H1 (cell line): ENCODE results near the gene CEP135. TPM values are rescaled to one million over a fixed set of nuclear protein-coding genes. Genes with fewer than 3 reads are reported as not detected.

Experiments
- CTCF ChIA-PET: fragments of 300-600 bp; sonication (Branson Sonifier 250); formaldehyde crosslinking; loops from one replicate; lab custom pipeline; 2021; ENCODE audit not compliant: partially characterized antibody; lab: Charles Lee
- POLR2A ChIA-PET: fragments of 300-600 bp; sonication (Branson Sonifier 250); formaldehyde crosslinking; loops from one replicate; lab custom pipeline; 2021; ENCODE audit warnings: inconsistent platforms; ENCODE audit not compliant: partially characterized antibody; lab: Charles Lee
- DNase-seq, 2 experiments: peaks; one replicate each; pipeline versions ENCODE4 v3.0.0 to v3.0.0-alpha.2; 2010 to 2022; ENCODE audit warnings: low spot score in 2 of 2, low read depth in 1 of 2, mixed read lengths in 1 of 2
- FAIRE-seq: peaks from 2 replicates; lab custom pipeline; 2011; peaks lifted over from hg19 to GRCh38; lab: Jason Lieb, UNC
- H2AFZ ChIP-seq: 2 replicates; pipeline ENCODE4 v1.8.1; 2012; ENCODE audit warnings: low read length, inconsistent platforms
- H2AK5ac ChIP-seq: 2 replicates; pipeline ENCODE4 v1.6.1; 2013; ENCODE audit warnings: low read depth, low read length
- H2BK120ac ChIP-seq: replicated peaks from 2 replicates; pipeline ENCODE3; 2013; ENCODE audit warnings: low read depth, low read length, inconsistent platforms
- H2BK12ac ChIP-seq: 2 replicates; pipeline ENCODE4 v1.6.1; 2013; ENCODE audit warnings: low read depth, low read length
- H2BK15ac ChIP-seq: 2 replicates; pipeline ENCODE4 v1.6.1; 2013; ENCODE audit warnings: low read length
- H2BK20ac ChIP-seq: 2 replicates; pipeline ENCODE4 v1.6.1; 2013; ENCODE audit warnings: low read length
- H2BK5ac ChIP-seq: 2 replicates; pipeline ENCODE4 v1.6.1; 2013; ENCODE audit warnings: low read depth, low read length
- H3K14ac ChIP-seq: 2 replicates; pipeline ENCODE4 v1.6.1; 2013; ENCODE audit warnings: inconsistent platforms; ENCODE audit not compliant: insufficient read length
- H3K18ac ChIP-seq: 2 replicates; pipeline ENCODE4 v1.6.1; 2013; ENCODE audit warnings: low read length; ENCODE audit errors: extremely low read depth
- H3K23ac ChIP-seq: 2 replicates; pipeline ENCODE4 v1.6.1; 2013; ENCODE audit warnings: inconsistent platforms; ENCODE audit not compliant: insufficient read length
- H3K23me2 ChIP-seq: 2 replicates; pipeline ENCODE4 v1.6.1; 2013; ENCODE audit warnings: low read depth, low read length
- H3K27ac ChIP-seq: 2 replicates; pipeline ENCODE4 v1.6.1; 2011; ENCODE audit warnings: low read depth, low read length, inconsistent platforms
- H3K27me3 ChIP-seq, 4 experiments: replicated peaks in 1 of 4; 1 replicate in 1 of 4; 2 replicates in 3 of 4; pipeline versions ENCODE4 v1.6.1 to v1.8.1; 2011 to 2013; ENCODE audit warnings: low read length in 3 of 4, mild to moderate bottlenecking in 3 of 4, inconsistent platforms in 2 of 4, mixed read lengths in 2 of 4, moderate library complexity in 1 of 4; ENCODE audit not compliant: control insufficient read depth in 3 of 4, insufficient read depth in 3 of 4; ENCODE audit errors: extremely low read depth in 1 of 4
- H3K36me3 ChIP-seq, 4 experiments: 2 replicates each; pipeline versions ENCODE4 v1.6.1 to v1.8.1; 2011 to 2013; ENCODE audit warnings: mild to moderate bottlenecking in 4 of 4, low read length in 3 of 4, moderate library complexity in 2 of 4, control low read depth in 1 of 4, inconsistent platforms in 1 of 4; ENCODE audit not compliant: insufficient read depth in 4 of 4, control insufficient read depth in 2 of 4
- H3K4ac ChIP-seq: replicated peaks from 2 replicates; pipeline ENCODE3; 2013; ENCODE audit warnings: low read length, low read depth, mixed read lengths, inconsistent platforms; ENCODE audit not compliant: insufficient read length
- H3K4me1 ChIP-seq, 4 experiments: replicated peaks in 1 of 4; 1 replicate in 1 of 4; 2 replicates in 3 of 4; pipeline versions ENCODE4 v1.6.1 to v1.8.1; 2011 to 2013; ENCODE audit warnings: low read length in 3 of 4, inconsistent platforms in 2 of 4, mixed read lengths in 1 of 4; ENCODE audit not compliant: insufficient read depth in 4 of 4, control insufficient read depth in 3 of 4
- H3K4me2 ChIP-seq, 2 experiments: 2 replicates each; pipeline versions ENCODE4 v1.6.1 to v1.8.1; 2011 to 2013; ENCODE audit warnings: low read depth in 2 of 2, low read length in 2 of 2, control low read depth in 1 of 2, inconsistent platforms in 1 of 2, mild to moderate bottlenecking in 1 of 2; ENCODE audit not compliant: insufficient read depth in 1 of 2
- H3K4me3 ChIP-seq, 4 experiments: fragments of 200-600, 300-600 bp in 1 of 4; sonication (generic), shearing (Covaris generic), sonication (Bioruptor Twin) in 1 of 4; 2 replicates each; pipeline versions ENCODE4 v1.5.1 to v1.8.1; 2011 to 2016; ENCODE audit warnings: low read length in 4 of 4, low read depth in 3 of 4, control low read depth in 2 of 4, inconsistent platforms in 2 of 4, mild to moderate bottlenecking in 2 of 4, mixed read lengths in 1 of 4, moderate library complexity in 1 of 4; ENCODE audit not compliant: insufficient read depth in 2 of 4; ENCODE audit errors: extremely low read depth in 1 of 4
- H3K56ac ChIP-seq: replicated peaks from 2 replicates; pipeline ENCODE3; 2013; ENCODE audit warnings: low read depth, mild to moderate bottlenecking, mixed read lengths, low read length, inconsistent platforms; ENCODE audit not compliant: insufficient read length
- H3K79me1 ChIP-seq: 2 replicates; pipeline ENCODE4 v1.6.1; 2013; ENCODE audit warnings: low read depth, low read length, control low read depth
- H3K79me2 ChIP-seq, 2 experiments: 2 replicates each; pipeline versions ENCODE4 v1.6.1 to v1.8.1; 2012 to 2013; ENCODE audit warnings: low read length in 2 of 2, mild to moderate bottlenecking in 2 of 2, inconsistent platforms in 1 of 2; ENCODE audit not compliant: insufficient read depth in 2 of 2, control insufficient read depth in 1 of 2
- H3K9ac ChIP-seq, 4 experiments: replicated peaks in 1 of 4; 1 replicate in 1 of 4; 2 replicates in 3 of 4; pipeline versions ENCODE4 v1.6.1 to v1.8.1; 2011 to 2013; ENCODE audit warnings: low read depth in 3 of 4, low read length in 3 of 4, control low read depth in 2 of 4, mild to moderate bottlenecking in 2 of 4, moderate library complexity in 2 of 4, inconsistent platforms in 1 of 4; ENCODE audit errors: extremely low read depth in 1 of 4
- H3K9me3 ChIP-seq, 2 experiments: 2 replicates each; pipeline versions ENCODE4 v1.6.1 to v1.8.1; 2012 to 2013; ENCODE audit warnings: mild to moderate bottlenecking in 2 of 2, moderate library complexity in 2 of 2, control low read depth in 1 of 2, inconsistent platforms in 1 of 2, low read depth in 1 of 2, low read length in 1 of 2, mixed read lengths in 1 of 2; ENCODE audit not compliant: insufficient read depth in 2 of 2
- H4K20me1 ChIP-seq, 2 experiments: replicated peaks in 1 of 2; 2 replicates each; pipeline versions ENCODE3 to v1.8.1; 2011 to 2013; ENCODE audit warnings: inconsistent platforms in 2 of 2, low read length in 2 of 2, mild to moderate bottlenecking in 1 of 2; ENCODE audit not compliant: insufficient read depth in 2 of 2, control insufficient read depth in 1 of 2
- H4K5ac ChIP-seq: 2 replicates; pipeline ENCODE4 v1.6.1; 2013; ENCODE audit warnings: low read length, low read depth, mixed read lengths, inconsistent platforms; ENCODE audit not compliant: insufficient read length
- H4K8ac ChIP-seq: 2 replicates; pipeline ENCODE4 v1.8.0; 2013; ENCODE audit warnings: mild to moderate bottlenecking, moderate library complexity, low read length, inconsistent platforms; ENCODE audit not compliant: insufficient read depth; ENCODE audit errors: extremely low read depth
- H4K91ac ChIP-seq: replicated peaks from 2 replicates; pipeline ENCODE3; 2013; ENCODE audit warnings: low read length, mixed read lengths, inconsistent platforms; ENCODE audit not compliant: insufficient read length
- PHF8 ChIP-seq: fragments of 200-600 bp; sonication (generic); conservative IDR thresholded peaks from 2 replicates; pipeline ENCODE4 v1.7.1; 2012; ENCODE audit warnings: low read depth, mild to moderate bottlenecking, inconsistent platforms, low read length, moderate library complexity
- SIN3A ChIP-seq, 2 experiments: IDR thresholded peaks in 1 of 2; conservative IDR thresholded peaks in 1 of 2; 2 replicates each; pipeline ENCODE4 v1.6.1; 2011 to 2012; ENCODE audit warnings: low read length in 2 of 2, improper control_type of control experiment in 1 of 2, low read depth in 1 of 2, mild to moderate bottlenecking in 1 of 2
- SRF ChIP-seq: IDR thresholded peaks from 2 replicates; pipeline ENCODE4 v1.6.1; 2011; ENCODE audit warnings: mild to moderate bottlenecking, low read depth, low read length, moderate library complexity
- USF2 ChIP-seq: IDR thresholded peaks from 2 replicates; pipeline ENCODE4 v1.6.1; 2011; ENCODE audit warnings: low read length, improper control_type of control experiment
- WGBS, 2 experiments: shearing (Covaris generic) in 1 of 2; methylation state at CpG; one replicate each; pipeline versions ENCODE4 v1.1.6 to v1.1.7; 2013 to 2015; ENCODE audit warnings: low lambda C conversion rate in 2 of 2, mixed read lengths in 2 of 2, inconsistent platforms in 1 of 2, low coverage in 1 of 2, missing lambda C conversion rate in 1 of 2; ENCODE audit not compliant: insufficient replicate concordance in 2 of 2, insufficient coverage in 1 of 2, insufficient read length in 1 of 2; ENCODE audit errors: extremely low coverage in 1 of 2, missing lambda C conversion rate in 1 of 2; 5-methylcytosine and 5-hydroxymethylcytosine counted together
- polyA plus RNA-seq, 7 experiments: library from polyadenylated mRNA; depleted of rRNA in 3 of 7; stranded (reverse) in 5 of 7; unstranded in 2 of 7; fragments of >200 nt in 5 of 7; fragments of 200-250 nt in 2 of 7; gene quantifications; 1 replicate in 5 of 7; 2 replicates in 1 of 7; 4 replicates in 1 of 7; pipeline versions ENCODE4 v1.2.1 to v1.2.3, GENCODE V29; 2011 to 2013; ENCODE audit warnings: missing spikeins in 2 of 7, mixed read lengths in 2 of 7
- total RNA-seq: library from RNA; stranded (reverse); fragmentation: NEBNext Ultra II Directional; extraction: Animal tissue kit (Norgen Biotek cat#: 25700); gene quantifications from 2 replicates; pipeline ENCODE4 v1.2.1, GENCODE V29; 2021

The CEP135 gene
- total and polyA plus RNA-seq, 2 of the 8 experiments (the other 6 are each of a cell fraction or from before 2014, with no cell fraction given) = 2.7 to 14.5 TPM

GRCh38 chr4:55931833-55932232 lies 16.9 kb upstream of the CEP135 start:
- no peak overlapping the region for H4K5ac ChIP-seq
- no peak overlapping the region for H2BK20ac ChIP-seq
- H3K79me1 ChIP-seq = no peaks in the 10 kb centered on the region
- no peak overlapping the region for H3K4ac ChIP-seq
- H3K14ac ChIP-seq = no peak overlapping the region
- no peak overlapping the region for H2AFZ ChIP-seq
- FAIRE-seq = no peak
- H2BK5ac ChIP-seq = no peak overlapping the region
- no peak overlapping the region for H2BK120ac ChIP-seq
- no peak overlapping the region for H3K18ac ChIP-seq
- no peaks in the 10 kb centered on the region for H3K9me3 ChIP-seq
- 90% methylated on average over 3 of the region's 3 CpGs; no CpG with 5 or more reads in 1 of the 2 experiments for WGBS, 2 experiments
- H3K4me2 ChIP-seq = no peak overlapping the region
- no peak overlapping the region for H2AK5ac ChIP-seq
- no peaks in the 10 kb centered on the region for H4K20me1 ChIP-seq
- no peaks in the 10 kb centered on the region for H3K23me2 ChIP-seq
- DNase-seq = no peak
- no peak overlapping the region for H3K56ac ChIP-seq
- CTCF ChIA-PET = interaction anchor here (1.5 to 4.4 kb wide), 2 partner anchors 10 to 17 kb away, joined by 3 to 18 read pairs; partner anchors contain the start of gene CEP135
- H3K36me3 ChIP-seq = no peaks in the 10 kb centered on the region; a peak in 1 of 8 replicates
- no peaks in the 10 kb centered on the region for H3K27me3 ChIP-seq
- H2BK12ac ChIP-seq = no peak overlapping the region
- POLR2A ChIA-PET = no interaction called here
- H3K27ac ChIP-seq = no peak overlapping the region
- H3K4me1 ChIP-seq = peaks cover 0 to 2% (median under 1%) of the 10 kb centered on the region in 4 experiments; a peak in 1 of 7 replicates
- H3K4me3 ChIP-seq = no peak overlapping the region
- no peak overlapping the region for H3K23ac ChIP-seq
- H3K79me2 ChIP-seq = no peaks in the 10 kb centered on the region
- no peak overlapping the region for H3K9ac ChIP-seq
- no peak overlapping the region for H4K8ac ChIP-seq
- no peak overlapping the region for H4K91ac ChIP-seq
- TF ChIP-seq USF2 (no peak), SRF (no peak), SIN3A (conservative IDR thresholded peaks at IDR 0.05 in 1 of 2, IDR thresholded peaks at IDR 0.05 in 1 of 2; ENCODE audit: low read depth in 1 of 2, low read length in 2 of 2) (no peak), PHF8 (no peak)
- no peak overlapping the region for H2BK15ac ChIP-seq
